ENCODE data around the gene TYMS. TPM values are rescaled to one million over a fixed set of nuclear protein-coding genes. Genes with fewer than 3 reads are reported as not detected.

TYMS gene
- total RNA-seq, 4 donors from 2014 or later: 1.1 to 6.1 (median 3.6) TPM

- Histone ChIP-seq H3K27ac (peak overlapping the region; percentile 81 to 89 (median 84)), H3K9me3 (peaks cover 0 to 5% (median 0%) of the 10 kb centered on the region in 3 donors), H3K27me3 (no peaks in the 10 kb centered on the region), H3K36me3 (peaks cover 0 to 14% of the 10 kb centered on the region in 2 donors), H3K4me3 (peak overlapping the region; percentile 71 to 85), H3K4me1 (peaks cover 0 to 45% (median 0%) of the 10 kb centered on the region in 3 donors)
- ATAC-seq: peak; percentile 70
- TF ChIP-seq POLR2A (IDR thresholded peaks at IDR 0.05) (no peak), CTCF (IDR thresholded peaks at IDR 0.05) (peak in 1 of 4 experiments; percentile 16), EP300 (IDR thresholded peaks at IDR 0.05) (no peak), POLR2AphosphoS5 (IDR thresholded peaks at IDR 0.05) (peak; percentile 69)
- WGBS, 2 donors (ENCODE audit: low coverage in 1 of 2): 0 to 1% methylated on average over 14 to 26 of the region's 42 CpGs
These were observed 54.4 kb downstream of the TYMS start for GRCh38 chr18:711657-712400.

GRCh38 chr18:712401-713134, 55.1 kb downstream of the TYMS start, which contains the start of gene ENOSF1:
Gene ENOSF1 (minus strand): TSS chr18:712630. CDS start chr18:712587, 43 bp downstream.
- 0% methylated on average over 3 of the region's 91 CpGs; no CpG with 5 or more reads in 1 of the 2 donors for WGBS, 2 donors (ENCODE audit: low coverage in 1 of 2)
- ATAC-seq: peak; percentile 97
- Histone ChIP-seq H3K4me3 (peak within 1 kb of the TSS; percentile 71 to 85), H3K9me3 (peaks cover 0 to 5% (median 0%) of the 10 kb centered on the region in 3 donors), H3K27me3 (no peaks in the 10 kb centered on the region), H3K4me1 (peaks cover 0 to 38% (median 0%) of the 10 kb centered on the region in 3 donors), H3K27ac (peak within 1 kb of the TSS; percentile 81 to 89 (median 84)), H3K36me3 (peaks cover 0 to 14% of the 10 kb centered on the region in 2 donors)
- TF ChIP-seq POLR2AphosphoS5 (IDR thresholded peaks at IDR 0.05) (peak; percentile 48), EP300 (IDR thresholded peaks at IDR 0.05) (no peak), POLR2A (IDR thresholded peaks at IDR 0.05) (peak; percentile 33 to 43), CTCF (IDR thresholded peaks at IDR 0.05) (peak; percentile 57 to 94 (median 78))

- peaks cover 0 to 5% (median 0%) of the 10 kb centered on the region in 3 donors for H3K9me3 ChIP-seq
- TF ChIP-seq CTCF (IDR thresholded peaks at IDR 0.05) (no peak), POLR2A (IDR thresholded peaks at IDR 0.05) (no peak), EP300 (IDR thresholded peaks at IDR 0.05) (no peak), POLR2AphosphoS5 (IDR thresholded peaks at IDR 0.05) (no peak)
- H3K27ac ChIP-seq: peak overlapping the region in 3 of 4 donors; percentile 81 to 89 (median 86)
- no peak for ATAC-seq
- H3K4me3 ChIP-seq: peak overlapping the region in 1 of 2 donors; percentile 71
- peaks cover 0 to 33% (median 0%) of the 10 kb centered on the region in 3 donors for H3K4me1 ChIP-seq
- 85% methylated on average over 5 of the region's 23 CpGs; no CpG with 5 or more reads in 1 of the 2 donors for WGBS, 2 donors (ENCODE audit: low coverage in 1 of 2)
- no peaks in the 10 kb centered on the region for H3K27me3 ChIP-seq
- H3K36me3 ChIP-seq: peaks cover 0 to 13% of the 10 kb centered on the region in 2 donors
These were observed 55.7 kb downstream of the TYMS start for GRCh38 chr18:713135-713490.

GRCh38 chr18:715626-716025, 58.2 kb downstream of the TYMS start:
- peaks cover 0 to 5% (median 0%) of the 10 kb centered on the region in 3 donors for H3K9me3 ChIP-seq
- H3K4me3 ChIP-seq: no peak overlapping the region
- no peak overlapping the region for H3K27ac ChIP-seq
- H3K27me3 ChIP-seq: no peaks in the 10 kb centered on the region
- WGBS, 2 donors (ENCODE audit: low coverage in 1 of 2): 71 to 100% methylated on average over 1 of the region's 1 CpG
- TF ChIP-seq POLR2AphosphoS5 (IDR thresholded peaks at IDR 0.05) (no peak), POLR2A (IDR thresholded peaks at IDR 0.05) (no peak), CTCF (IDR thresholded peaks at IDR 0.05) (no peak), EP300 (IDR thresholded peaks at IDR 0.05) (no peak)
- H3K36me3 ChIP-seq: no peaks in the 10 kb centered on the region
- peaks cover 0 to 9% (median 0%) of the 10 kb centered on the region in 3 donors for H3K4me1 ChIP-seq
- no peak for ATAC-seq
